HEK293 (cell line): ENCODE measurements around the gene TRAPPC2.

Experiments used
- CTCF ChIA-PET: fragments of 350-600 bp; formaldehyde crosslinking; extraction: SDS; loops from one replicate; lab custom pipeline; 2021; ENCODE audit warnings: antibody characterized with exemption; lab: Yijun Ruan, JAX
- POLR2A ChIA-PET: fragments of 300-600 bp; formaldehyde crosslinking; extraction: SDS; loops from one replicate; lab custom pipeline; 2020; ENCODE audit warnings: antibody characterized with exemption, inconsistent platforms; lab: Yijun Ruan, JAX
- H3K27ac ChIP-seq: fragments of 200-500 bp; sonication (Bioruptor generic); 2 replicates; pipeline ENCODE4 v1.5.1; 2014; ENCODE audit warnings: low read depth, low read length, control low read depth, inconsistent platforms; ENCODE audit errors: extremely low read depth
- H3K36me3 ChIP-seq, 2 experiments: fragments of 200-500 bp in 1 of 2; sonication (Bioruptor generic) in 1 of 2; 1 replicate in 1 of 2; 2 replicates in 1 of 2; pipeline ENCODE4 v1.5.1; 2014 to 2017; ENCODE audit warnings: inconsistent platforms in 2 of 2, low read length in 2 of 2; ENCODE audit not compliant: control insufficient read depth in 2 of 2, insufficient read depth in 1 of 2
- H3K4me1 ChIP-seq: fragments of 200-500 bp; sonication (Bioruptor generic); 2 replicates; pipeline ENCODE4 v1.5.1; 2014; ENCODE audit warnings: mild to moderate bottlenecking, low read length, inconsistent platforms; ENCODE audit not compliant: control insufficient read depth, insufficient read depth
- H3K4me3 ChIP-seq: 2 replicates; pipeline ENCODE4 v1.5.1; 2011; ENCODE audit warnings: low read depth, mild to moderate bottlenecking, control low read depth, low read length, moderate library complexity
- H3K9me3 ChIP-seq: fragments of 200-500 bp; sonication (Bioruptor generic); 2 replicates; pipeline ENCODE4 v1.5.1; 2014; ENCODE audit warnings: low read depth, low read length, inconsistent platforms; ENCODE audit not compliant: control insufficient read depth, insufficient read depth
- MZF1 ChIP-seq: fragments of 450-650 bp; formaldehyde crosslinking; IDR thresholded peaks from 2 replicates; pipeline ENCODE4 v1.5.1; 2017; ENCODE audit warnings: missing biosample characterization, missing genetic modification characterization, borderline replicate concordance
- PRDM10 ChIP-seq: fragments of 450-650 bp; formaldehyde crosslinking; IDR thresholded peaks from 2 replicates; pipeline ENCODE4 v1.5.1; 2016; ENCODE audit warnings: missing biosample characterization, missing genetic modification characterization
- ZBTB7A ChIP-seq: fragments of 450-650 bp; formaldehyde crosslinking; IDR thresholded peaks from 2 replicates; pipeline ENCODE4 v1.5.1; 2016; ENCODE audit warnings: low read depth, missing biosample characterization, missing genetic modification characterization
- ZFHX2 ChIP-seq: fragments of 450-650 bp; formaldehyde crosslinking; conservative IDR thresholded peaks from 2 replicates; pipeline ENCODE4 v1.5.1; 2016; ENCODE audit warnings: missing biosample characterization, missing genetic modification characterization
- ZNF133 ChIP-seq: fragments of 450-650 bp; formaldehyde crosslinking; IDR thresholded peaks from 2 replicates; pipeline ENCODE4 v1.5.1; 2016; ENCODE audit warnings: missing biosample characterization, missing genetic modification characterization
- ZNF248 ChIP-seq: fragments of 450-650 bp; formaldehyde crosslinking; IDR thresholded peaks from 2 replicates; pipeline ENCODE4 v1.5.1; 2017; ENCODE audit warnings: missing biosample characterization, missing genetic modification characterization
- ZNF311 ChIP-seq: fragments of 450-650 bp; formaldehyde crosslinking; IDR thresholded peaks from 2 replicates; pipeline ENCODE4 v1.5.1; 2017; ENCODE audit warnings: missing biosample characterization, missing genetic modification characterization, borderline replicate concordance
- ZNF366 ChIP-seq: fragments of 450-650 bp; formaldehyde crosslinking; conservative IDR thresholded peaks from 2 replicates; pipeline ENCODE4 v1.5.1; 2016; ENCODE audit warnings: missing biosample characterization, missing genetic modification characterization
- ZNF48 ChIP-seq: fragments of 450-650 bp; formaldehyde crosslinking; IDR thresholded peaks from 2 replicates; pipeline ENCODE4 v1.5.1; 2016; ENCODE audit warnings: missing biosample characterization, missing genetic modification characterization
- ZNF514 ChIP-seq: fragments of 450-650 bp; formaldehyde crosslinking; IDR thresholded peaks from 2 replicates; pipeline ENCODE4 v1.5.1; 2016; ENCODE audit warnings: missing biosample characterization, missing genetic modification characterization
- ZNF585B ChIP-seq: fragments of 450-650 bp; formaldehyde crosslinking; IDR thresholded peaks from 2 replicates; pipeline ENCODE4 v1.5.1; 2016; ENCODE audit warnings: missing biosample characterization, missing genetic modification characterization
- ZNF629 ChIP-seq: fragments of 450-650 bp; formaldehyde crosslinking; IDR thresholded peaks from 2 replicates; pipeline ENCODE4 v1.5.1; 2017; ENCODE audit warnings: missing biosample characterization, missing genetic modification characterization
- ZNF701 ChIP-seq: fragments of 450-650 bp; formaldehyde crosslinking; IDR thresholded peaks from 2 replicates; pipeline ENCODE4 v1.5.1; 2016; ENCODE audit warnings: missing biosample characterization, missing genetic modification characterization
- ZNF791 ChIP-seq: fragments of 450-650 bp; formaldehyde crosslinking; IDR thresholded peaks from 2 replicates; pipeline ENCODE4 v1.5.1; 2016; ENCODE audit warnings: missing biosample characterization, missing genetic modification characterization
- ZNF843 ChIP-seq: fragments of 450-650 bp; formaldehyde crosslinking; IDR thresholded peaks from 2 replicates; pipeline ENCODE4 v1.5.1; 2016; ENCODE audit warnings: missing biosample characterization, missing genetic modification characterization
- TF ChIP-seq, protein P1 (sequence below): fragments of 450-650 bp; formaldehyde crosslinking; IDR thresholded peaks from 2 replicates; pipeline ENCODE4 v1.5.1; 2016; ENCODE audit warnings: missing biosample characterization, missing genetic modification characterization
- TF ChIP-seq, protein P2 (sequence below): fragments of 450-650 bp; formaldehyde crosslinking; IDR thresholded peaks from 2 replicates; pipeline ENCODE4 v1.5.1; 2016; ENCODE audit warnings: missing biosample characterization, missing genetic modification characterization

The TRAPPC2 gene

GRCh38 chrX:13752141-13752540, 17.7 kb upstream of the TRAPPC2 start:
- CTCF ChIA-PET = interaction anchor here (0.6 to 7.2 kb wide), 9 partner anchors 15 to 804 kb away, joined by 3 to 92 read pairs (median 8); partner anchors contain the start of genes GEMIN8, OFD1 and TRAPPC2
- Histone ChIP-seq H3K36me3 (peaks cover 62 to 77% of the 10 kb centered on the region in 2 experiments), H3K27ac (no peak overlapping the region), H3K4me3 (no peak overlapping the region), H3K9me3 (no peaks in the 10 kb centered on the region), H3K4me1 (no peaks in the 10 kb centered on the region)
- POLR2A ChIA-PET = interaction anchor here (1.5 to 2.1 kb wide), 2 partner anchors 8 to 17 kb away, joined by 3 to 11 read pairs; partner anchors contain the start of genes OFD1 and TRAPPC2
- no peak for TF ChIP-seq ZNF48 (tag by site-specific recombination)
- no peak for TF ChIP-seq ZNF843 (tag by site-specific recombination)
- no peak for TF ChIP-seq PRDM10 (tag by site-specific recombination)
- TF ChIP-seq, protein P1, sequence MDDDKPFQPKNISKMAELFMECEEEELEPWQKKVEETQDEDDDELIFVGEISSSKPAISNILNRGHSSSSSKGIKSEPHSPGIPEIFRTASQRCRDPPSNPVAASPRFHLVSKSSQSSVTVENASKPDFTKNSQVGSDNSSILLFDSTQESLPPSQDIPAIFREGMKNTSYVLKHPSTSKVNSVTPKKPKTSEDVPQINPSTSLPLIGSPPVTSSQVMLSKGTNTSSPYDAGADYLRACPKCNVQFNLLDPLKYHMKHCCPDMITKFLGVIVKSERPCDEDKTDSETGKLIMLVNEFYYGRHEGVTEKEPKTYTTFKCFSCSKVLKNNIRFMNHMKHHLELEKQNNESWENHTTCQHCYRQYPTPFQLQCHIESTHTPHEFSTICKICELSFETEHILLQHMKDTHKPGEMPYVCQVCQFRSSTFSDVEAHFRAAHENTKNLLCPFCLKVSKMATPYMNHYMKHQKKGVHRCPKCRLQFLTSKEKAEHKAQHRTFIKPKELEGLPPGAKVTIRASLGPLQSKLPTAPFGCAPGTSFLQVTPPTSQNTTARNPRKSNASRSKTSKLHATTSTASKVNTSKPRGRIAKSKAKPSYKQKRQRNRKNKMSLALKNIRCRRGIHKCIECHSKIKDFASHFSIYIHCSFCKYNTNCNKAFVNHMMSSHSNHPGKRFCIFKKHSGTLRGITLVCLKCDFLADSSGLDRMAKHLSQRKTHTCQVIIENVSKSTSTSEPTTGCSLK (tag by site-specific recombination) = no peak
- no peak for TF ChIP-seq MZF1 (tag by site-specific recombination)

DNA sequence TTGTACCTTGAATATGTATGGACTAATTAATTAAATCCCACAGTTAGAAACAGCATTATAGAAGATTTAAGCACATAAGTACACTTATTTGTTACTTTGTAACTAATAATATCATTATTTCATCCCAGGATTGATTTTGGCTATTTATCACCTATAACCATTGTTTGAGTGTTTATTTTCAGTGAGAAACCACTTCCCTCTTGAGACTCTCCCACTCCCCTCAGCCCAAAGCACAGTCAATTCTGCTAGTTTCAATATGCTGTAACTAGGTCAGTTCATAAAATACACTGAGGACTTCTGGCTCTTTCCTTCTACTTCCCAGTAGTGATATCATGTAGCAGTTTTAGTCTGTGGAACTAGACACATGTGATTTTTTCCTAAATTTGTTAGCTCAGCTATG, 16.4 kb upstream of the TRAPPC2 start:
- no peaks in the 10 kb centered on the region for H3K4me1 ChIP-seq
- POLR2A ChIA-PET = interaction anchor here (1.5 to 2.1 kb wide), 4 partner anchors 9 to 16 kb away, joined by 3 to 11 read pairs (median 4); partner anchors contain the start of genes OFD1 and TRAPPC2
- H3K4me3 ChIP-seq = no peak overlapping the region
- TF ChIP-seq ZNF248 (tag by site-specific recombination) = no peak
- TF ChIP-seq ZNF585B = no peak
- TF ChIP-seq ZBTB7A (tag by site-specific recombination) = no peak
- no peak for TF ChIP-seq ZNF514 (tag by site-specific recombination)
- TF ChIP-seq ZNF366 (tag by site-specific recombination) = no peak
- TF ChIP-seq ZNF311 (tag by site-specific recombination) = no peak
- no peak for TF ChIP-seq ZNF791 (tag by site-specific recombination)
- TF ChIP-seq ZNF629 (tag by site-specific recombination) = no peak
- no peak for TF ChIP-seq ZFHX2 (tag by site-specific recombination)
- no peak for TF ChIP-seq ZNF701 (tag by site-specific recombination)
- TF ChIP-seq, protein P2, sequence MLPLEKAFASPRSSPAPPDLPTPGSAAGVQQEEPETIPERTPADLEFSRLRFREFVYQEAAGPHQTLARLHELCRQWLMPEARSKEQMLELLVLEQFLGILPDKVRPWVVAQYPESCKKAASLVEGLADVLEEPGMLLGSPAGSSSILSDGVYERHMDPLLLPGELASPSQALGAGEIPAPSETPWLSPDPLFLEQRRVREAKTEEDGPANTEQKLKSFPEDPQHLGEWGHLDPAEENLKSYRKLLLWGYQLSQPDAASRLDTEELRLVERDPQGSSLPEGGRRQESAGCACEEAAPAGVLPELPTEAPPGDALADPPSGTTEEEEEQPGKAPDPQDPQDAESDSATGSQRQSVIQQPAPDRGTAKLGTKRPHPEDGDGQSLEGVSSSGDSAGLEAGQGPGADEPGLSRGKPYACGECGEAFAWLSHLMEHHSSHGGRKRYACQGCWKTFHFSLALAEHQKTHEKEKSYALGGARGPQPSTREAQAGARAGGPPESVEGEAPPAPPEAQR (tag by site-specific recombination) = no peak
- no peak for TF ChIP-seq ZNF133 (tag by site-specific recombination)
- TF ChIP-seq, all 188 proteins: peak for 0
- Histone ChIP-seq H3K27ac (no peak overlapping the region), H3K36me3 (peaks cover 57 to 79% of the 10 kb centered on the region in 2 experiments), H3K9me3 (no peaks in the 10 kb centered on the region)
- CTCF ChIA-PET = interaction anchor here (0.6 to 7.2 kb wide), 27 partner anchors 8 to 1009 kb away, joined by 3 to 92 read pairs (median 4); partner anchors contain the start of genes GEMIN8, OFD1, RAB9A and TRAPPC2
